Purkinje cell (primary cell): ENCODE results near the gene SLC40A1. TPM values are rescaled to one million over a fixed set of nuclear protein-coding genes. Genes with fewer than 3 reads are reported as not detected.

Experiments
- polyA plus RNA-seq: library from polyadenylated mRNA; unstranded; fragments of >200 nt; fragmentation: Nextera tagmentation; gene quantifications from 2 replicates; pipeline ENCODE4 v1.2.1, GENCODE V29; 2014

Gene SLC40A1
- polyA plus RNA-seq = 0.24 and 1.4 TPM in 2 replicates

DNA sequence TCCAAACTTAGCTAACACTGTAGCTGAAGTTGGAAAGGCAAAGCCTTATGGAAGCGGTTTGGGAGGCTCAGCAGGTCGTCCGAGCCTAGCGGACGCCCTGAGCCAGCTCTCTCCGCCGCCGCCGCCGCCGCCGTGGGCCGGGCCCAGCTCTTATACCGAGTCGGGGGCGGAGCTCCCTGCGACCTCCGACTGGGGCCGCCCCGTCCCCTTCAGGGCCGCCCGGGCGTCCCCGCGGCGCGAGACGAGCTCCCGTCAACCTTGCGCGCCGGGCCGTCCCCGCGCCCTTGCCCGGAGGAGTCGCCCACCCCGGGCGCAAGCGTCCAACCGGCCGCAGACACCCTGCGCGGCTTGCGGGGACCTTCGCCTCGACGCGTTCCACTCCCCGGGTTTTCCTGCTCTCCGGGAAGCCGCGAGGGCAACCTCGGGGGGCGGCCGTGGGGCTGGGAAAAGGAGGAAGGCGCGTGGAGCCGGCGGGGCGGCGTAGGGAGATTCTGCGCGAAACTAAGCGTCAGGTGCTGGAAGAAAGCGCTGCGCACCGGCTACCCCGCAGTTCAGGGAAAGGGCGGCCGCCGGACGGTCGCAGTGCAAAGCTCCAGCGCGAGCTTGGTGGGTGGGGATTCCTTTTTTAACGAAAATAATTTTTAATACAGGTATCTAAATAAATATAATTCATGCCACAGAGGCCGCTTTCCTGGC lies at the start of gene SLC40A1:
SLC40A1 (minus strand) TSS at position 129 of the 696 bp plus-strand sequence. CDS start 326 bp downstream, outside the sequence.

Other genes starting within 250 kb of the SLC40A1 start
- 26.2 and 27.2 TPM in 2 replicates for gene WDR75, start 139.3 kb downstream of the SLC40A1 start, polyA plus RNA-seq
- 126 and 127 TPM in 2 replicates for gene ASNSD1, start 80.7 kb upstream of the SLC40A1 start, polyA plus RNA-seq
- 1.5 and 4.1 TPM in 2 replicates for gene ANKAR, start 93.9 kb upstream of the SLC40A1 start, polyA plus RNA-seq
- gene OSGEPL1, start 182.0 kb upstream of the SLC40A1 start, polyA plus RNA-seq = 30.2 and 32.6 TPM in 2 replicates
- gene ORMDL1, start 203.6 kb upstream of the SLC40A1 start, polyA plus RNA-seq = 346 and 348 TPM in 2 replicates
- 21.7 and 27.8 TPM in 2 replicates for gene PMS1, start 203.7 kb upstream of the SLC40A1 start, polyA plus RNA-seq